GM19023 (cell line): Measurements from ENCODE around the gene KCNIP4.
"Not testable (repeated sequence)": the region's sequence is repeated elsewhere in the genome, so short reads cannot be mapped to it uniquely, and the experiment has no call there.

ENCODE experiments used
- ATAC-seq: cut with Tn5 transposase; IDR thresholded peaks from one replicate; pipeline ENCODE4 v1.9.1; 2021; ENCODE audit warnings: mild to moderate bottlenecking, moderate library complexity; ENCODE audit not compliant: unreplicated experiment

KCNIP4 gene

GRCh38 chr4:21948347-21949072 lies at the start of gene KCNIP4:
Gene KCNIP4 (minus strand): TSS chr4:21948772.
- no peak for ATAC-seq

- not testable (repeated sequence) for ATAC-seq
Measured at GRCh38 chr4:21996618-21997017, 48.0 kb upstream of the KCNIP4 start.

GRCh38 chr4:21992330-21992729 lies 43.8 kb upstream of the KCNIP4 start:
- ATAC-seq, result no peak

DNA sequence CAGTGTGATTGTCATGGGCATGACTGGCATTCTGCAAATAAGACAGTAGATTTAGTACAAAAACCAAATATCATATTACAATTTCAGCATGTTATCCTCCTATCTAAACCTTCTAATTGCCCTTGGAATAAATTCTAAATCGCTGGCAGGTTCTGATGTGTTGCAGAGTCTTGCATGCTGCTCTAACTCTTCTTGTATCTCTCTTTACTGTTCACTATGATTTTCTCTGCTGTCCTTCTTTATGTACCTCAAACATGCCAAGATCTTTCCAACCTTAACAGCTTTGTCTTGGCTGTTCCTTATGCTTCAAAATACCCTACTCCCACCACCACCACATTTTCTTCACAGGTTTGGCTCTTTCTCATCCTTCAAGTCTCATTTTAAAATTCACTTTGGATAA lies 43.0 kb upstream of the KCNIP4 start:
- ATAC-seq, result no peak

DNA sequence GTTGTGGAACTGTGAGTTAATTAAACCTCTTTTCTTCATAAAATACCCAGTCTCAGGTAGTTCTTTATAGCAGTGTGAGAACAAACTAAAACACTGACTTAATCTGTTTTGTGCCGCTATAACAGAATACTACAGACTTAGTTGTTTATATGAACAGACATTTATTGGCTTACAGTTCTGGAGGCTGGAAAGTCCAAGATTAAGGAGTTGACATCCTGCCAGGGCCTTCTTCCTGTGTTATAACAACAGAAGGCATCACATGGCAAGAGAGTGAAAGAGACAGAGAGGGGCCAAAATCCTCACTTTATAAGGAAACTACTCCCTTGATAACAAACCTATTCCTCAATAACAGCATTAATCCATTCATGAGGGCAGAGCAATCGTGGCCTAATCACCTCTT lies 42.5 kb upstream of the KCNIP4 start:
- ATAC-seq, result no peak

DNA sequence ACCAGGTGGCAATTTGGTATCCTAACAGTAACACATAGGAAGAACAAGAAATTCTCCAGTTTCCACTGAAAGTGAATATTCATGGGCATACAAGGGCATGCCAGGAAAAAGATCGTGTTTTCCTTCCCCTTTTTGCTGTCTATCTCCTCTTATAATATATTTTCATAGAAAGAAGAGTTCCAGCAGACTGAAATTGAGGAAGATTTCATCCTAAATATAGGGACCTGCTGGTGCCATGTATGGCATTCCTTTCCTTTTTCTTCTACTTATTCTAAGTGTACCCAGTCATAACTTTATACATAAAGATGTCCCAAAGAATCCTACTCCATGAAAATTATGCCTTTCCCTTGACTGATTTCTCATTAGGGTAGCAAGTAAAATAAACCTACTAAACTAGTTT lies 40.8 kb upstream of the KCNIP4 start:
- no peak for ATAC-seq

DNA sequence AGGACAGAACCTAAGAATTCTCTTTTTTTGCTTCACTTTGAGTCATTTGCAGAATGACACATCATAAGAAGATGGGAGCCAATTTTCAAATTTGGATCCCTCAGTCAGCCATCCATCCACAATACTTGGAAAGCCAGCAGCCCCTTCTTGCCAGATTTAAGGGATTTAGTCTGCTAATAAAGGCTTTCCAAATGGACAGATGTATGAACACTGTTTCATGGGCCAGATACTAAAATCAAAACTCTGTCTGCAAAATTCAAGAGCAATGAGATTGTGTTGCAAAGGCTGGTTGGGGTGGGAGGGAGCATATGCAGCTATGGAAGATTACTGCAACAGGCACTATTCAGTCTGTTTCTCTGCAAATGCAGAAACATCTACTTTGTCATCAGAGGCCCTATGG lies 37.7 kb upstream of the KCNIP4 start:
- no peak for ATAC-seq

- ATAC-seq, result no peak
Measured at GRCh38 chr4:21982087-21982486, 33.5 kb upstream of the KCNIP4 start.

DNA sequence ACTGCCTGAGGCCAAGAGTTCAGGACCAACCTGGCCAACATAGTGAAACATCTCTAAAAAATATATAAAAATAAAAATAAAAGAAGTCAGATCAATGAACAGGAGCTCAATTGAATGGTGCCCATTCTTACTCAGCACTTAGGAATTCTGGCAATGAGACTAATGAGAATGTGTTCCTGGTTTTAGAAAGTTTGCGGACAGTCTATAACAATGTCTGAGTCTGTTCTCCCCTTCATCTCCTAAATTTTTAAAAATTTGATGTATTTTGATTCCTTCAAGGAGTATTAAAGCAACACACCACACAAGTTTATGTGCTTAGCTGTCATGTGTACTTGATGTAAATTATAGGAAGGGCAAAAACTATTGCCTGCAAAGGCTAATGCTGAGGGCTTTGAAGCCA lies 30.6 kb upstream of the KCNIP4 start:
- no peak for ATAC-seq

DNA sequence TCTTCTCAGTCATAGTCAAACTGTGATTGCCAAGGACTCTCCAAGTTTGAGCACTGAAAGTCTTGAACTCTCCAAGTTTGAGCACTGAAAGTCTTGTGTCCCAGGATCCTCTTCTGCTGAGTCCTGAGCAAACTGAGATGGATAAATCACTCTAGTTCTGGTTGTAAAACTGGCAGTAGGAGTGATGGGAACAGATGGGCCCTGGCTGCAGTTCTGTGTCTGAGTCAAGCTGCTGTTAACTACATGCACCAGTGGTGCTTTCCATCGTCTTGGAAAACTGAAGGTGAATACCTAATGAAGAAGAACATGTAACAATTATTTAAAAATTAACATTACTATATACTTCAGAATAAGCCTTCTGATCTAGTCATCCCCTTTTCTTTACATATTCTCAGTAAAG lies 27.6 kb upstream of the KCNIP4 start:
- no peak for ATAC-seq

DNA sequence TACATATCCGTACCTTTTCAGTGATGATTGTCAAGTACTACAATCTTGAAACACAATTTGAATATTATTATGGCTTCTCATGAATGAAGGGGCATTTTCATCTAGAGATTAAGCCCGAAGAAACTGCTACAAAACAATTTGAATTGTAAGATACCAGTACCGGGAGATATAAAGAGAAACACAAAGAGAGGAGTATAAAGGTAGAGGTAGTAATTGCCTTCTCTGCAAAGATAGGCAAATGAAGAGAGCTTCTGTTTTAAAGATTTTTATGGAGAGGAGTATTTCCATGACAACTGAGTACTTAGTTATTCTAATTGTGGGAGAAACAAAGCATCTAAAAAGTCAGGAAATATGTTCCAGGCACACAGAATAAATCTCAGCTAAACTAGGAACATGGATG lies 25.3 kb upstream of the KCNIP4 start:
- ATAC-seq, result no peak

DNA sequence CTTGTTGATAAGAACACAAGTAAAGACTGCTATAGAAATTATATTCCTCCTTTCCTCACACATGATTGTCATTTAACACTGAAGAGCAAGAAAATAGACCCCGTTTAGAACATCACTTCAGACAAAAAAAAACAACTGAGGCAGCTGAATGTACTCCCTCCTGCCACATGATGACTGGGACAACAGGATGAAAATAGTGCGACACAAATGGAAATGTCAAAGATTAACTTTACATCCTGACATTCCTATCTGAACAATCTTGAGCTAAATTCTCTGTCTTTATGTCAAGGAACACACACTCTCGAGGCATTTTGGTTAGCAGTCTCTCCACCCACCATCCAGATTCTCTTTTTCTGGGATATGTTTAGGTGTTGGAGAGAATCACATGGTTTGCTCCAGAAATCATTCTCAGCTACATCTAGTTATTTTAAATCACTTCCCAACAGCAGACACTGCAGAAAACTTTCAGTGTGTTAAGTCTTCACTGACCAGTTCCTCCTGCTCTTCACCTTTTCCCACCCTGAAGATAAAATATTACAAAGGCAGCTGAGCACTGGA lies 16.3 kb upstream of the KCNIP4 start:
- no peak for ATAC-seq

DNA sequence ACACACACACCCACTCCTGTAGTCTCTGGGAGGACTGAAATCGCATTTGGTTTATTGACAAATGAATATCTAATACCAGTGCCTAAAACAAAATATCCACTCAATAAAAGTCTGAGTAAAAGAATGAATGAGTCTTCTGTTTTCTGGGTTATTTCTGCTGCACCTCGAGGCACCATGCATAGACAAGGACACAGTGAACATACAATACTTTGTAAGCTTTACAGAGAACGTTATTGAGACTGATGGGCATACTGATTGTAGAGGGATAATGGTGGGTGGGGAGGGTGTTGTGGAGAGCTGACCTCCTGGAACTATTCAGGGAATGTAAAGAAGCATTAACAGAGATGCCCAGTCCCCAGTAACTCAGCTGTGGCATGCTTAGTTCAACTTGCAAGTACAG lies 14.1 kb upstream of the KCNIP4 start:
- ATAC-seq, result no peak

GRCh38 chr4:21960793-21961192 lies 12.2 kb upstream of the KCNIP4 start:
- no peak for ATAC-seq

DNA sequence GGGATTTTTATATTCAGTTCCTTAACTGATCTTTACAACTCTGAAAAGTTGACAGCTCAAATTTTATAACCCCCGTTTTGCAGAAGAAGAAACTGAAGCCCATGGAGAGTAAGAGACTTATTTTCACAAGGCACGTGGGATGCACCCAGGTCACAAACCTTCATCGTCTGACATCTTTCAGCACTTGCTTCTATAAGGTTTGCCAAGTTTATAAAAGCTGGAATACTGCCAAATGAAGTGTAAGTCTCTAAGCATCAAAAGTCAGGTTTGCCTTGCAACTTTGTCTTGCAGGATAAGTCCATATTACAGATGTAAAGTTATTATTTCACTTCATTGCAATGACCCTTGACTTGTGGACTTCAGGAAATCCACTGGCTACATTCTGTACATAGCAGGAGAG lies 6.3 kb upstream of the KCNIP4 start:
- no peak for ATAC-seq

DNA sequence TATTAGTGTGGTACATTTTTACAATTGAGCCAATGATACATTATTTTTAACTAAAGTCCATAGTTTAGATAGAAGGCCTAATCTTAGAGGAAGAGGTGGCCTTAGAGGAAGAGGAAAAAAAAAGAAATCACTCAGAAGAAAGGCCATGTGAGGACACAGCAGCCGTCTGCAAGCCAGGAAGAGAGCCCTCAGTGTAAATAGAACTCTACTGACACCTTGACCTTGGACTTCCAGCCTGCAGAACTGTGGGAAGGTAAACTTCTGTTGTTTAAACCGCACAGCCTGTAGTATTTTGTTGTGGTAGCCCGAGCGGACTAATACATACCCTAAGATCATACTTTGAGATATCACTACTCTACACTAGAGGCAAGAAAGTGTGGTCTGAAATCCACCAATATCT lies 5.1 kb upstream of the KCNIP4 start:
- ATAC-seq, result no peak

DNA sequence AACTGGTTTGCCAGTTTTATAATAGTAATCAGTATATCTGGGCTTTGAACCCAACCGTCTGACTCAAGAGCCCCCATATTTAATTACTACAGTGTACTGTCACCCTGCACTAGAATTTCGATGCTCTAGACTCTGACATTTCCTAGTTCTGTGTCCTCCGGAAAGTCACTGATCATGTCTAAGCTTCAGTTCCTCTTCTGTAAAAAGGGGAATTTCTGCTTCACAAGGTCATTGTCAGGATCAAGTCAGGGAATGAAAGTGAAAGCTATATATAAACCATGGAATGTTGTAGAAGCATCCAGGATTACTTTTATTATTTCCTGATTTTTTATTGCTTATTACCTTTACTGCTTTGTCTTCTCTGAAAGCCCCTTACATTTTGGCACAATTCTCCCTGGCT lies 4.0 kb upstream of the KCNIP4 start:
- no peak for ATAC-seq

- ATAC-seq, result no peak
Measured at GRCh38 chr4:21949073-21949457, 493 bp upstream of the KCNIP4 start.

DNA sequence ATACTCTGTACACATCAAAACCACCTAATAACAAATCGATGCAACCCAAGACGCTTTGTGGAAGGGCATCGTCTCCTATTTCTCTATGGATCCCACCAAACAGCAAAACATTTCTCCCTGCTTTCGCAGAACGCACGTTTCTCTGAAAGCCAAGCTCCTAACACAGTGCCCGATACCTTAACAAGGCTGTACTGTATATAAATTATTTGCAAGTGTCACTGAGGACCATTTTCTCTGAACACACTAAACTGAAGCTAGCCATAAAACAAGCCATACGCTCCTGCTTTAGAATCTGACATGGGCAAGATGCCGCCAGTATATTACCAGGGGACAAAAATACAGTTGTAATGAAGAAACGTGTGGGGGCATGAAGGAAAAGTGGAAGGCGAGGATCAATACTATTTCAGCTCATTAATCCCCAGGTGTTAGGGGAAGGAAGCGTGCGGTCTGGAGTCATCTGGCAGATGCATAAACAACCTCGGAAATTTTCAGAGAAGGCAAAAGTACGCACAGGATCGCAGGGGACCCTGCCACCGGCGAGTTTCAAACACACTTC lies 703 bp downstream of the KCNIP4 start:
- ATAC-seq, result no peak

DNA sequence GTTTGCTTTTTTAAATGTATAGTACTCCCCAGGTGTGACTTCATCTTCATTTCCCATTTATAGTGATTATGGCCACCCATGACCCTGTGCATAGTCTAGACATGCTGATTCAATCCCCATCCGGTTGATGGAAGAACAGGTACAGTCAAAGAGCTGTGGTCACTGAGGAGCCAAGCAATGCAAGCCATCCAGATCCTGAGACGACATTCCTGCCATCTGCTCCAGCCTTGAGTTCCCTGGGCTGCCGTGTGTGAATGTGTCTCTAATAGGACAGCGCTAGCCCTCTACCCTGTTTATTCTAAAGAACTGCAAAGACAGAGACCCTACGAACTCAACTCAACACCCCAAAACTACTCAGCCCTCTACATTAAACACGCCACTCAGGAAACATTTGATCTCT lies 1.7 kb downstream of the KCNIP4 start:
- ATAC-seq, result no peak

GRCh38 chr4:21921526-21922180 lies 26.9 kb downstream of the KCNIP4 start:
- ATAC-seq, result no peak

DNA sequence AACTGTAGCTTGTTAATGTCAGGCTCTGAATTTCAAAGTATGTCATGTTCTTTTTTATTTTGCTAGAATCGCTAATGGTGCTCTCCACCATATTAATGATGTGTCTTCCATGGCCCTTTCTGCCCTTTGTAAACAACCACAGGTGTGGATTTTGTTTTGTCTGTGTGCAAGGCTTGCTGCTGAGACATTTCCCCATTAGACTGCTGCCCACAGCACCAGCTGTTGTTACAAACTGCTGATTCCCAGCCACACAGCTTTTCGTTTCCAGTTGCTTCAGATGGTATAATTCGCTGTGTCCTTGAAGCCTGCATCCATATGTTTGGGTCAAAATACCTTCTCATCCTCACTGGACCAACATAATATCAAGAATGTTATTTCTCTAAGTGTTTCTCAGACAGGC lies 32.8 kb downstream of the KCNIP4 start:
- ATAC-seq, result no peak
